PFSK-1 (cell line): ENCODE data around the gene RUNX3.

Source experiments
- TAF1 ChIP-seq: IDR thresholded peaks from 2 replicates; pipeline ENCODE4 v1.6.1; 2012; ENCODE audit warnings: low read length, control low read depth, borderline replicate concordance; ENCODE audit not compliant: insufficient read depth
- TF ChIP-seq, protein P1 (sequence below), 2 experiments: IDR thresholded peaks; 2 replicates each; pipeline versions ENCODE4 v1.6.1 to v1.8.0; 2011 to 2012; ENCODE audit warnings: low read depth in 2 of 2, low read length in 2 of 2, control low read depth in 1 of 2, inconsistent platforms in 1 of 2, mild to moderate bottlenecking in 1 of 2, moderate library complexity in 1 of 2; ENCODE audit not compliant: insufficient read depth in 1 of 2

- TF ChIP-seq, protein P1, sequence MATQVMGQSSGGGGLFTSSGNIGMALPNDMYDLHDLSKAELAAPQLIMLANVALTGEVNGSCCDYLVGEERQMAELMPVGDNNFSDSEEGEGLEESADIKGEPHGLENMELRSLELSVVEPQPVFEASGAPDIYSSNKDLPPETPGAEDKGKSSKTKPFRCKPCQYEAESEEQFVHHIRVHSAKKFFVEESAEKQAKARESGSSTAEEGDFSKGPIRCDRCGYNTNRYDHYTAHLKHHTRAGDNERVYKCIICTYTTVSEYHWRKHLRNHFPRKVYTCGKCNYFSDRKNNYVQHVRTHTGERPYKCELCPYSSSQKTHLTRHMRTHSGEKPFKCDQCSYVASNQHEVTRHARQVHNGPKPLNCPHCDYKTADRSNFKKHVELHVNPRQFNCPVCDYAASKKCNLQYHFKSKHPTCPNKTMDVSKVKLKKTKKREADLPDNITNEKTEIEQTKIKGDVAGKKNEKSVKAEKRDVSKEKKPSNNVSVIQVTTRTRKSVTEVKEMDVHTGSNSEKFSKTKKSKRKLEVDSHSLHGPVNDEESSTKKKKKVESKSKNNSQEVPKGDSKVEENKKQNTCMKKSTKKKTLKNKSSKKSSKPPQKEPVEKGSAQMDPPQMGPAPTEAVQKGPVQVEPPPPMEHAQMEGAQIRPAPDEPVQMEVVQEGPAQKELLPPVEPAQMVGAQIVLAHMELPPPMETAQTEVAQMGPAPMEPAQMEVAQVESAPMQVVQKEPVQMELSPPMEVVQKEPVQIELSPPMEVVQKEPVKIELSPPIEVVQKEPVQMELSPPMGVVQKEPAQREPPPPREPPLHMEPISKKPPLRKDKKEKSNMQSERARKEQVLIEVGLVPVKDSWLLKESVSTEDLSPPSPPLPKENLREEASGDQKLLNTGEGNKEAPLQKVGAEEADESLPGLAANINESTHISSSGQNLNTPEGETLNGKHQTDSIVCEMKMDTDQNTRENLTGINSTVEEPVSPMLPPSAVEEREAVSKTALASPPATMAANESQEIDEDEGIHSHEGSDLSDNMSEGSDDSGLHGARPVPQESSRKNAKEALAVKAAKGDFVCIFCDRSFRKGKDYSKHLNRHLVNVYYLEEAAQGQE (IDR thresholded peaks at IDR 0.05; ENCODE audit: insufficient read depth in 1 of 2, low read depth in 2 of 2, low read length in 2 of 2) = no peak
- TF ChIP-seq TAF1 = no peak
Measured at GRCh38 chr1:24872061-24872850, 57.8 kb downstream of the RUNX3 start.
